A673 (cell line): Measurements from ENCODE around the gene MICAL3. TPM values are rescaled to one million over a fixed set of nuclear protein-coding genes. Genes with fewer than 3 reads are reported as not detected.
"Not testable (repeated sequence)": the region's sequence is repeated elsewhere in the genome, so short reads cannot be mapped to it uniquely, and the experiment has no call there.

Experiments used
- Bru-seq: library from RNA; stranded (reverse); fragments of 400-500 nt; gene quantifications from one replicate; lab custom pipeline; 2021; lab: Mats Ljungman, UMichigan
- BruChase-seq, 2 experiments: library from RNA; stranded (reverse); fragments of 400-500 nt; gene quantifications; one replicate each; lab custom pipeline; 2021; lab: Mats Ljungman, UMichigan
- BruUV-seq: library from RNA; stranded (reverse); fragments of 400-500 nt; replicated peaks from 2 replicates; lab custom pipeline; 2021; lab: Mats Ljungman, UMichigan
- CTCF ChIA-PET: fragments of 300-600 bp; sonication (Branson Sonifier 250); formaldehyde crosslinking; loops from one replicate; lab custom pipeline; 2022; ENCODE audit warnings: antibody characterized with exemption; lab: Charles Lee
- POLR2A ChIA-PET: fragments of 300-600 bp; sonication (Branson Sonifier 250); formaldehyde crosslinking; loops from one replicate; lab custom pipeline; 2022; ENCODE audit warnings: antibody characterized with exemption; ENCODE audit not compliant: low non-redundant PET; lab: Charles Lee
- DNase-seq: peaks from one replicate; pipeline ENCODE4 v3.0.0-alpha.2; 2015; ENCODE audit warnings: low spot score
- H3K27ac ChIP-seq: fragments of 200-600 bp; sonication (generic); 2 replicates; pipeline ENCODE4 v1.5.1; 2016; ENCODE audit warnings: mixed run types, low read depth, mild to moderate bottlenecking, mixed read lengths, antibody characterized with exemption, low read length; ENCODE audit not compliant: poor library complexity, severe bottlenecking
- H3K27me3 ChIP-seq: fragments of 200-600 bp; sonication (generic); replicated peaks from 2 replicates; pipeline ENCODE4 v1.6.1; 2017; ENCODE audit warnings: mixed run types, low read depth, mild to moderate bottlenecking, mixed read lengths, antibody characterized with exemption, low read length; ENCODE audit not compliant: insufficient read depth, poor library complexity
- H3K36me3 ChIP-seq: fragments of 200-600 bp; sonication (generic); 2 replicates; pipeline ENCODE4 v1.6.1; 2016; ENCODE audit warnings: mixed run types, mild to moderate bottlenecking, mixed read lengths, antibody characterized with exemption, low read length; ENCODE audit not compliant: insufficient read depth, poor library complexity, severe bottlenecking
- H3K4me1 ChIP-seq: fragments of 200-600 bp; sonication (generic); 2 replicates; pipeline ENCODE4 v1.6.1; 2017; ENCODE audit warnings: mixed run types, mild to moderate bottlenecking, mixed read lengths, antibody characterized with exemption, low read length; ENCODE audit not compliant: insufficient read depth, poor library complexity, severe bottlenecking
- H3K4me3 ChIP-seq: fragments of 200-600 bp; sonication (generic); 2 replicates; pipeline ENCODE4 v1.5.1; 2016; ENCODE audit warnings: low read depth, mixed run types, mild to moderate bottlenecking, mixed read lengths, low read length; ENCODE audit not compliant: poor library complexity, severe bottlenecking
- H3K9me3 ChIP-seq: fragments of 200-600 bp; sonication (generic); 2 replicates; pipeline ENCODE4 v1.6.1; 2016; ENCODE audit warnings: mixed run types, low read depth, mild to moderate bottlenecking, mixed read lengths, antibody characterized with exemption, low read length; ENCODE audit not compliant: poor library complexity, severe bottlenecking
- CTCF ChIP-seq: fragments of 300-800, 200-600 bp; sonication (generic); conservative IDR thresholded peaks from 2 replicates; pipeline ENCODE4 v1.5.1; 2017; ENCODE audit warnings: low read depth, mild to moderate bottlenecking, antibody characterized with exemption, low read length, moderate library complexity, mixed read lengths
- EZH2 ChIP-seq: fragments of 200-600 bp; sonication (generic); IDR thresholded peaks from 2 replicates; pipeline ENCODE4 v1.6.1; 2017; ENCODE audit warnings: borderline replicate concordance, low read depth, mild to moderate bottlenecking, mixed read lengths, antibody characterized with exemption, low read length; ENCODE audit not compliant: poor library complexity, severe bottlenecking
- intact Hi-C: fragments of 100-400 bp; cut with micrococcal nuclease; formaldehyde crosslinking; loops from one replicate; pipeline ENCODE4 v1.10.0; 2022; ENCODE audit not compliant: unreplicated experiment
- long read RNA-seq: library from polyadenylated mRNA; stranded (forward); transcript quantifications from one replicate; pipeline ENCODE4 v2.0.0, GENCODE V29; 2022
- total RNA-seq: library from RNA; stranded (reverse); gene quantifications from 2 replicates; pipeline ENCODE4 v1.2.3, GENCODE V29; 2021

Gene MICAL3
- 63.6 and 63.8 TPM in 2 replicates for total RNA-seq
- Bru-seq, nascent RNA: percentile 74 among the genes with signal in this experiment
- BruChase-seq, experiment 1, labeled RNA remaining after a 2-hour chase: percentile 70 among the genes with signal in this experiment
- BruChase-seq, experiment 2, labeled RNA remaining after a 6-hour chase: percentile 84 among the genes with signal in this experiment
- long read RNA-seq, partial matches to known transcripts: 5 of 13 reads
- long read RNA-seq, other reads (novel, unspliced or antisense): 6 of 13 reads

- Histone ChIP-seq H3K27me3 (no peaks in the 10 kb centered on the region), H3K4me1 (peaks cover 6% of the 10 kb centered on the region), H3K27ac (no peak within 1 kb of the TSS), H3K4me3 (peak within 1 kb of the TSS; percentile 67), H3K9me3 (no peaks in the 10 kb centered on the region), H3K36me3 (no peaks in the 10 kb centered on the region)
- ChIA-PET CTCF (no interaction called here), POLR2A (no interaction called here)
- DNase-seq: peak; percentile 86
- no TSS peak for BruUV-seq
- intact Hi-C loops: loop anchor here (1.0 to 5.0 kb wide), 2 partner anchors 38 to 194 kb away; no protein-coding TSS in a partner anchor
- TF ChIP-seq EZH2 (no peak), CTCF (peak; percentile 68)
These were observed at the start of gene MICAL3 for GRCh38 chr22:18024276-18024939. Gene MICAL3 (minus strand): TSS chr22:18024561. CDS start chr22:17906812, 117,749 bp downstream.

- H3K4me3 ChIP-seq, H3K36me3 ChIP-seq, H3K27me3 ChIP-seq, H3K9me3 ChIP-seq, BruUV-seq, H3K27ac ChIP-seq, POLR2A ChIA-PET, DNase-seq, CTCF ChIA-PET: not testable (repeated sequence)
- peaks cover 16% of the 10 kb centered on the region for H3K4me1 ChIP-seq
- intact Hi-C loops: loop anchor here (10.0 kb wide), 1 partner anchor 519 kb away; no protein-coding TSS in a partner anchor
These were observed 49.6 kb upstream of the MICAL3 start for GRCh38 chr22:18073927-18074326.

GRCh38 chr22:18073467-18073866 is 49.1 kb upstream of the MICAL3 start:
- DNase-seq: no peak
- TF ChIP-seq EZH2 (no peak), CTCF (no peak)
- H3K36me3 ChIP-seq: no peaks in the 10 kb centered on the region
- POLR2A ChIA-PET: no interaction called here
- H3K4me3 ChIP-seq: no peak overlapping the region
- no peaks in the 10 kb centered on the region for H3K9me3 ChIP-seq
- H3K27ac ChIP-seq: no peak overlapping the region
- peaks cover 12% of the 10 kb centered on the region for H3K4me1 ChIP-seq
- CTCF ChIA-PET: no interaction called here
- intact Hi-C loops: loop anchor here (10.0 kb wide), 1 partner anchor 519 kb away; no protein-coding TSS in a partner anchor
- no peaks in the 10 kb centered on the region for H3K27me3 ChIP-seq
- no TSS peak for BruUV-seq
